Measurements from ENCODE around the gene ACER3.
"Not testable (repeated sequence)": the region's sequence is repeated elsewhere in the genome, so short reads cannot be mapped to it uniquely, and the experiment has no call there.

Gene ACER3

DNA sequence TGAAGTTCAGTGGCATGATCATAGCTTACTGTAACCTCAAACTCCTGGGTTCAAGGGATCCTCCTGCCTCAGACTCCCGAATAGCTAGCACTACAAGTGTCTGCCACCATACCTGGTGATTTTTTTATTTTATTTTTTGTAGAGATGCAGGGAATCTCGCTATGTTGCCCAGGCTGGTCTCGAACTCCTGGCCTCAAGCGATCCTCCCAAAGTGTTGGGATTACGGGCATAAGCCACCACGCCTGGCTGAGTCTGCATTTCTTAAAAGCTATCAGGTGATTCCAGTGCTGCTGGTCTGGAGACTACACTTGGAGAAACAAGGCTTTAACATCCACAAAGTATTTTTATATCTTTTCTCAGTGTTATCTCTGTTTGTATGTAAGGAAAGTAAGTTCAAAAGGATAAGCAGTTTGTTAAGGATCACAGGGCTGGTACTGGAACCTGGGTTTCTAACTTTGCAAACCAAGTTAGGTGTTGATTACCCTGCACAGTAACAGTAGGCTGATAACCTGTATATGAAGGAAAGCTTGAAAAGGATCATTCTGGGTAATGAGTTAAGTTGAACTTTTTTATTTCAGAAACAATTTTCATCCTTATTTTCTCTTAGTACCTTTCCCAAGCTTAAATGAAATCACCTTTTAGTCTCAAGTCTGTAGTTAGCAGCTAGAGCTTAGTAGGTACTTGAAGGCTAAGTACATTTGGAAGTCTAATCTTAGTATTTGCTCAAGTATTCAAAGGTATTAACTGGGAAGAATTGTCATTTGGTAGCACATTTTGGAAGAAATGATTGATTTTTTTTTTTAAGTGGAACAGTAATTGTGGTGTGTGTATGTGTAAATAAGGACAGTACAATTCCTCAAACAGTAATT is 12.5 kb downstream of the ACER3 start:
- DNase-seq (ENCODE audit: low read depth in 2 of 2) = no peak

DNA sequence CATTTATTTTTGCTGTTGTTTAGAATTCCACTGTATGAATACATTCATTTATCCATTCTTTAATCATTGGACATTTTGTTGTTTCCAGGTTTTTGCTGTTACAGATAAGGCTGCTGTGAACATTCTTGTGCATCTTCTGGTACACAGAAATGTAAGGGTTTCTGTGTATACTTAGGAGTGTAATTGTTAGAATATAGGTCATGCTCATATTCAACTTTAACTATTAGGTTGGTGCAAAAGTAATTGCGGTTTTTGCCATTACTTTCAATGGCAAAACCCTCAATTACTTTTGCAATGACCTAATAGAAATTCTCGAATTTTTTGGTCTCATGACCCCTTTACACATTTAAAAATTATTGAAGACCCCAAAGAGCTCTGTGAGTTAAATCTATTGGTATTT is 17.3 kb downstream of the ACER3 start:
- DNase-seq (ENCODE audit: low read depth in 2 of 2) = no peak

DNA sequence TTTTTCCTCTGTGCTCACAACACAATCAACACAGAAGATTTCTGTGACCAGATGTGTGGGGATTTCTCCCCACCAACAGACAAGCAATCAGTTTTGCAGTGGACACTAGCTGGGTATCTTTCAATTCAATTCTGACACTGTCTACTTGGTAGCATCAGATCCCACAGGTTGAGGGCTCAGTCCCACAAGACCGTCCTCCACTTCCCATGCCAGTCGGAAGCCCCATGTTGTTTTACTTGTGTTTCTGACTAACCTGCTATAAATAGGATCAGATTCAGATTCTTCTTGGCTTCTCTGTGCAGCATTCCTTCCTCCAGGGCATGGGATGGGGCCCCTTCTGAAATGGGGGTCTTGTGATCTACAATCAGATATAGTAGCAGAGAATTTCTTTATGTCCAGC is 19.6 kb downstream of the ACER3 start:
- no peak for DNase-seq (ENCODE audit: low read depth in 2 of 2)

DNA sequence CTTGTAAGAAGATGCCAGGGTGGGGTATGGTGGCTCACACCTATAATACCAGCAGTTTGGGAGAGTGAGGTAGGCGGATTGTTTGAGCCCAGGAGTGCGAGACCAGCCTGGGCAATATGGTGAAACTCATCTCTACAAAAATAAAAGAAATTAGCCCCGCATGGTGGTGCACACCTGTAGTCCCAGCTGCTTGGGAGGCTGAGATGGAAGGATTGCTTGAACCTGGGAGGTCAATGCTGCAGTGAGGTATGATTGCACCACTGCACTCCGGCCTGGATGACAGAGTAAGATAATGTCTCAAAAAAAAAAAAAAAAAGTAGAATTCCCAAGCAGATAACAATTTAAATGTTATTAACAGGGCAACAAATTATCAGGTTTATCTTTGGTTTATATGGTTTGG is 20.2 kb downstream of the ACER3 start:
- no peak for DNase-seq (ENCODE audit: low read depth in 2 of 2)

DNA sequence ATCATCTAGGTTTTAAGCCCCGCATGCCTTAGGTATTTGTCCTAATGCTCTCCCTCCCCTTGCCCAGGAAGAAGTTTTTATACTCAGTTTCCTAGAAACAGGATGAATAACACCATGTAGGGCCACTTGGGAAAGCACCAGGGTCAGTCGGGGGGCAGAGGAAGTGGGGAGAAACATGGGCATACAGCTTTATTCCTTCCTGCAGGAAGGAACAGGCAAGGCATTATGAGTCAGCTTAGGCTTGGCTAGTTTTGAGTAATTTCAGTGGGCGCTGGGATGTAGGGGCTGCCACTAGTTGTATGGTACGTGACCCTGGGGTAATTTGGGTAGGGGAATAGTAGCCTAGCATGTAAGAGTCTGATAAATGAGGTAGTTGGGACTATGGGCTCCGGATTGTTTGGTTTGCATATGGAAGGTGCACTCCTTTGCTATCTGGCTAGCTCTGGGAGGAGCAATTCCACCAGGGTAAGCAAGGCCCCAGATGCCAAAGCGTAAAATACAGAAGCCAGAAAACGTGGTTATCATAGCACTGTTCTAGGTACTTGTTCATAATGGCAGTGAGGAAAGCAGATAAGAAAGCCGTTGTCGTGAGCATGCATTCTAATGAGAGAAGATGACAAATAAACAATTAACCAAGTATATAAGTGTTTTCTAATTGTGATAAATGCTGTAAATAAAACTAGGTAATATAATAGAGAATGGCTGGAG is 24.8 kb downstream of the ACER3 start:
- no peak for DNase-seq (ENCODE audit: low read depth in 2 of 2)

DNA sequence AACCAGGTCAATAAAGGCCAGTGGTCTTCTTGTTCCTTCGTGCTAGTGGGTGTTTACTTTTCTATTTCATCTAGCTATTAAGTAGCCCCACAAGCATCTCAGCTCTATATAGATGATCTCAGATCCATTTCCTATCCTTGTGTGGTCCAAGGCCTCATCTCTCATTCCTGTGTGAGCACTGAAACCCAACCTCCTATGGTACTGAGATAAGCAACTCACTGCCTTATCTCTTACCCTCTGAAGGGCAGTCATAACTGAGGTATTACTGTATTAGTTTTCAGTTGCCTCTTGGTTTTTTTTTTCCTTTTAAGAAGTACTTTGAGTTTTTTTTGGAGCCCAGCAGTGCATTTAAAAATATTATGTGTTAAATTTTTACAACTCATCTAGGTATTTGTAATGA is 28.3 kb downstream of the ACER3 start:
- no peak for DNase-seq (ENCODE audit: low read depth in 2 of 2)

DNA sequence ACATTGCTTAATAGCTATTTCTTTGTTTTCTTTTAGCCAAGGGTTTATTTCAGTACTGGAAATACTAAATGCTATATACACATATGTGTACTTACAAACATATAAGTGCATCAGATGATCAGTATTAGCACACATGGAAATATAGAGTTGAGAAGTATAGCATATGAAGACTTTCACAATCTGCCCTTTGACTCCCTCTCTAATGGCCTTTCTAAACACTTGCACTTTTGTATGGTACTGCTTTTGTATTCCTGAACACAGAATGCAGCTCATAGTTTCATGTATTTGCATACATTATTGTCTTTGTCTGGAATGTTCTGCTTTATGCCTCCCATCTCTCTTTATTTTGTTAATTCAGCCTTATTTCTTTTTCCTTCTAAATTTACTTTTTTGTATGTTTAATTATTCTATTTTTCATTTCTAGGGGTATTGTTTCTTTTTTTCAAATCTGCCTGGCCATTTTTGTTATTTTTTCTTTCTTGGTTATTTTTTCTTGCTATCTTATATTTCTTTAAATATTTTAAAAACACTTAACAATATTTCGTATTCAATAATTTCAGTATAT is 28.8 kb downstream of the ACER3 start:
- no peak for DNase-seq (ENCODE audit: low read depth in 2 of 2)

DNA sequence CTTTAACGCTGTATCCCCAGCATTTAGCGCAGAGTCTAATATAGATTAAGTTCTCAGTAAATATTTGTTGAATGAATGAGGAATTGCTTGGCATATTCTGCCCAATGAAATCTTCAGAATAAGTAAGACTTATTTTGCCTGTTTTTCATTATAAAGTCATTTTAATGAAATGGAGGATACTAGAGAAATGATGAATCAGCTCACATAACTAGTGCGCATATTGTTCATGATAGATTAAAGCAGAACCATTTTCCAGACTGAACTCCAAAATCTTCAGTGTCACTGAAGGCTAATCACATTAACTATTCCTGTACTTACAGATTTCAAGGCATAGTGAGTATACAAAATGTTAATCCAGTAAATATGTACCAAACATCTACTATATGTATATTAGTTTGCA is 29.6 kb downstream of the ACER3 start:
- no peak for DNase-seq (ENCODE audit: low read depth in 2 of 2)

DNA sequence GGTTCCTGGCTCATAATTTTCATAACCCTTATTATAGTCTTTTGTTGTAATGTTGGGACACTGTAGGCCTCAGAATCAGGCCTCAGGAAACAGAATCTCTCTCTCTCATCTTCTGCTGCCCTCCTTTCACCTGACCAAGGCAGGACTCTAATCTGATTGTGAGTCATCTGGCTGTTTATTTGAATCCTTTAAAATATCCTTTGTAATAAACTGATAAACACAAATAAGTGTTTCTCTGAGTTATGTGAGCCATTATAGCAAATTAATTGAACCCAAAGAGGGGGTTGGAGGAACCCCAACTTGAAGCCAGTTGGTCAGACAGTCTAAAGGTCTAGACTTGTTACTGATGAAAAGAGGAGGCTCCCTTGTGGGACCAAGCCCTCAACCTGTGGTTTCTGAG is 30.6 kb downstream of the ACER3 start:
- DNase-seq (ENCODE audit: low read depth in 2 of 2) = no peak

DNA sequence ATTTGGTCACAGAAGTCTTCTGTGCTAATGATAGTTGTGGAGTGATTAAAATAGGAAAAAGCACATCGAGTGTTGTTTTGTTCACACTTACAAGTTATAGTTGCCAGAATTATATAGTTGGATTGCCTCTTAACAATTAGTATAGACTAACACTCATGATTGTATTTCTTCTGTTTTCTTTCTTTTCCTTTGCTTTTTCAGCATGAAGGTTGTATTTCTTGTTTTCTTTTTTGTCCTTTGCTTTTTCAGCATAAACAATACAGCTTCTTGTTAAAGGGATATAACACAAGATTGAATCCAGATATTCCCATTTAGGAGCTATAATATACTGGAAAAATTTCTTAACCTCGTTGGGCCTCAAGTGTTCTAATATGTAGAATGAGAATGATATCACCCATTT is 31.1 kb downstream of the ACER3 start:
- DNase-seq (ENCODE audit: low read depth in 2 of 2) = no peak

DNA sequence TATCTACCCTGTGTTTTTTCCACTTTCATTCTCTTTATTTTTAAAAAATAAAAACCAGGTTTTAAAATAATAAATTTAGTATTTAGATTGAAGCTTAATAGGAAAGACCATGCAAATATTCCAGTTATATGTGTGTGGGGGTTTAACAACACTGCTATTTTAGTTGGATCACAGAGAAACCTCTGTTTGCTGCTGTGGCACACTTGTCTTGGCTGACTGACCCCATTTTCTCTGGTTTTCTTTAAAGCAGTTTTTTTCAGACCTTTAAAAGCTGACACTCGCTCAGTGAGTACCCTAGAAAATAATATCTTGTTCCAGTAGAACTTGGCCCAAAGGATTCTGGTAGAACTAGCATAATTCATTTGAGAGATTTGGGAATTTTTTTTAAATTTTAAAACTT is 31.6 kb downstream of the ACER3 start:
- DNase-seq (ENCODE audit: low read depth in 2 of 2) = no peak

DNA sequence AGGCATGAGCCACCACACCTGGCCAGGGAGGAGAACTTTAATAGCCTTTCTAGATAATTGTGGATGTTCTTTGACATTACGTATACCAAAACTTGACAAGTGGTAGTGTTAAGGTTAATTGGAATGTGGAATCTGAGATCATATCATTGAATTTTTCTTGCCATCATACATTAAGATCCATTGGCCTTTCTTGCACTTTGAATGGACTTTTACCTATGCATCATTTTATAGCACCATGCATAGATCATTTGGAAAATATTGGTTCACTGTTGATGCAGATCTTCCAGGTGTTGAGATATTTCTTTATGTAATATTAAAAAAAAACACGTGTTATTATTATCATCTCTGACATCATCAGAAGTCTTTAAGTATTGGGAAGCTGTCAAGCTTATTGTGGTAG is 36.5 kb downstream of the ACER3 start:
- DNase-seq (ENCODE audit: low read depth in 2 of 2) = no peak

DNA sequence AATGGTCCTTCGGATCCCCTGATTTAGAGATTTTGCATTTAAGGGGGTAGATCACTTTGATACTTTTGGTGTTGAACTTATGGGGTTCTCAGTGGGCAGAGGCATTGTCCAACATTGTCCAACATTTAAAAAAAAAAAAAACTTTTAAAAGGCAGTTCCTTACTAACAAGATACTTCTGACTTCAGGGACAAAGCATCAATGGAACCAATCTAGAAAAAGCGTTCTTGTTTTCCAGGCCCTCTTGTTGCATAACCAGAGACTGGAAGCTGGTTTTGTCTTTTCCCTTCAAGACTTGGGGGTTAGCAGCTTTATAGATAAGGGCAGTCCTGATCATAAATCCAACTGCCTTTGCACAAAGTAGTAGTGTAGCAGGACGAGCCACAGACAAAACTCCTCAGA is 40.4 kb downstream of the ACER3 start:
- no peak for DNase-seq (ENCODE audit: low read depth in 2 of 2)

DNA sequence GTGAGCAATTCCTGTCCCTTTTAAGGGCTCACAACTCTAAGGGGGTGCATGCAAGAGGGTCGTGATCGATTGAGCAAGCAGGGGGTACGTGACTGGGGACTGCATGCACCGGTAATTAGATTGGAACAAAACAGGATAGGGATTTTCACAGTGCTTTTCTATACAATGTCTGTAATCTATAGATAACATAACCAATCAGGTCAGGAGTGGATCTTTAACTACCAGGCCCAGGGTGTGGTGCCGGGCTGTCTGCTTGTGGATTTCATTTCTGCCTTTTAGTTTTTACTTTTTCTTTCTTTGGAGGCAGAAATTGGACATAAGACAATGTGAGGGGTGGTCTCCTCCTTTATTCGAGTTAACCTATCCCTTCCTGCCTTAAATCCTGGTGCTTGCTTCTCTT is 40.9 kb downstream of the ACER3 start:
- not testable (repeated sequence) for DNase-seq (ENCODE audit: low read depth in 2 of 2)

DNA sequence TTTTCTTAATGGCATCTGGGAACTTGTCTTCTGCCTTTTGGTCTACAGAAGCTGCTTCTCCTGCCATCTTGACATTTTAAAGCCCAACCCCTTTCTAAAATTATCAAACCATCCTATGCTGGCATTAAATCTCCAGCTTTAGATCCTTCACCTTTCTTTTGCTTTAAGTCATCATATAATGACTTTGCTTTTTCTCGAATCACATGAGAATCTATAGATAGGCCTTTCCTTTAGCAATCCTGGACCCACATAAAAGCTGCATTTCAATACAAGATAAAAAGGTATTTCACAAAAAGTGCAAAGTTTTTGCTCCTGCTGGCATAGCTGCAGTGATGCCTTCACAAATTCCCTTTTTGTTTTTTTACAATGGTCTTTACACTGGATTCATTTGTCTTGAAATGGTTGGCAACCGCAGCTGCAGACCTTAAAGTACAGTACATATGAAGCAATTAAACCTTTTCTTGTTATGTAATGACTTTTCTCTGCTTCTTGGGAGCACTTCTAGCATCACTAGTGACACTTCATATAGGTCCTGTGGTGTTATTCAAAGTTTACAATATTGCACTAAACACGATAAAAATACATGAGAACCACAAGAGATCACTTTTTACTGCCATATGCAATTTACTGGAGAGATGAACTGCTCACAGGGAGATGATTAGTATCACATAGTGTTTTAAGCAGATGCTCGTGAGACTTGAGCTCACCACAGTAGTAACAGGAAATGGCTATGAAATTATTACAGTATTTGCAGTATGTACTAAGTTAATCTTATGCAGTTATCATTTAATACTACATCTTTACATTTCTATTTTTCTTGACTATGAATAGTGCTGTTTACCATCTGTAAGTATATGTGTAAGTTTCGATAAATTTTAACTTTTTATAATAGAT is 41.6 kb downstream of the ACER3 start:
- DNase-seq (ENCODE audit: low read depth in 2 of 2) = no peak

DNA sequence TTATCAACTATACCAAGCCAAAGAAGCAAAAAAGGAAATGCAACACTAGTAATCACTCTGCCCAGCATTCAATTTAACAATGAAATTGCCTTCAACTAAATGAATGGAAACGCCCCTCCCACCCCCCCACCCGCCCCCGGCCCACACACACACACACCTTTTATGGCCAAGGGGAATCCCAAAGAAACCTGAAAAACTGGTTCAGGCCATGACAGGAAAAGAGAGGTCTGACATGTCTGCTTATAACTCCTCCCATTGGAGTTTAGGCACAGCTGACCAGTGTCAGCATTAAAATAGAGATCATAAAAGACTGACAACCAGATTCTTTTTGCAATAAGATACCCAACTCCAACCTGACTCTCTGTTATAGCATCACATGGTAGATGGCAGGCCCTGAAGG is 42.6 kb downstream of the ACER3 start:
- DNase-seq (ENCODE audit: low read depth in 2 of 2) = no peak

DNA sequence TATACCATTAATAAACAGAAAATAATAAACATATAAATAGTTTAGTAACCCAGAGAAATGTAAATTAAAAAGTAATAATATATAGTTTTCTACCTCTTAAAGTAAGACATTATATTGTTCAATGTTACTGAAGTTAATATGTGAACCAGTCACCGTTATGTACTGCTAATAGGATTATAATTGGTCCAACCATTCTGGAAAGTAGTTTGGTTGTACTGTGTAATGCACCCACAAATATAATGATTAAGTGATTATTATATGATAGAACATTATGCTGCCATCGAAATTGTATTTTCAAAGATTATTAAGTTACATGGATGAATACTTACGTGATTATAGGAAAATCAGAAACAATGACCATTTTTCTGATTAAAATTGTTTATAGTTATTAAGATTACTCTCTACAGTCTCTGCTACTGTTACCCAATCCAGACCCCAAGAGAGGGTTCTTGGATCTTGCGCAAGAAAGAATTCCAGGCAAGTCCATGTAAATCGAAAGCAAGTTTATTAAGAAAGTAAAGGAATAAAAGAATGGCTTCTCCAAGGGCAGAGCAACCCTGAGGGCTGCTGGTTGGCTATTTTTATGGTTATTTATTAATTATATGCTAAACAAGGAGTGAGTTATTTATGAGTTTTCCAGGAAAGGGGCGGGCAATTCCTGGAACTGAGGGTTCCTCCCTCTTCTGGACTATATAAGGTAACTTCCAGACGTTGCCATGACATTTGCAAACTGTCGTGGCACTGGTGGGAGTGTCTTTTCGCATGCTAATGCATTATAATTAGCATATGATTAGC is 50.1 kb downstream of the ACER3 start:
- no peak for DNase-seq (ENCODE audit: low read depth in 2 of 2)

DNA sequence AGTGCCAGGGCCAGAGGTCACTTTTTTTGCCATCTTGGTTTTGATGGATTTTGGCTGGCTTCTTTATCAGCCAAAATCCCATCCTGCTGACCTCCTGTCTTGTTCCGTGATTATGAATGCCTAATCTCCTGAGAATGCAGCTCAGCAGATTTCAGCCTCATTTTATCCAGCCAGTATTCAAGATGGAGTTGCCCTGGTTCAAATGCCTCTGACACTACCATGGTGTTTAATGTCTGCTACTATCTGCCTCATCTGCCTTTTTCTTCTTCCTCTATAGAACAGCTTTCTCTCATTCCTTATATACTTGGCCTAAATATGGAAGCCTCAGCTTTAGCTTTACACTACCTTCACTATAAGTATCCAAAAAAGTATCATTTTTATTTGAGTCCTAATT is 50.7 kb downstream of the ACER3 start:
- DNase-seq (ENCODE audit: low read depth in 2 of 2) = no peak

DNA sequence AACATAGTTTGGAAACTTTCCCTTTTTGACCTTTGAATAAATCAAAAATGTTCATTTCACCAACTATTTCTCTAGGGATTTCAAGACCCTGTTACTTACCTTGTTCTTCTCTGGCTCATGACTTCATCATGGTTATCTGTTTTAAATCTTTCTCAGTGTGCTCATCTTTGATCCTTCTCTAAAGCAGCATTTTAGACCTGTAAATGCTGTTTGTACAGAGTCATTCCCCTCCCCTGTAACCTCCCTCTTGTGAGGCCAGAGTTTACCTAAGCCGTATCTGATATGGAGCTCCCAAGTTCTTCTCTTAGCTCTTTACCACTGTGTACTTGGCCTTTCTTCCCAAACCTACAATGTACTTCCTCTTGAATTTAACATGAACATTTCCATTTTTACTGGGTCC is 56.0 kb downstream of the ACER3 start:
- DNase-seq (ENCODE audit: low read depth in 2 of 2) = no peak

DNA sequence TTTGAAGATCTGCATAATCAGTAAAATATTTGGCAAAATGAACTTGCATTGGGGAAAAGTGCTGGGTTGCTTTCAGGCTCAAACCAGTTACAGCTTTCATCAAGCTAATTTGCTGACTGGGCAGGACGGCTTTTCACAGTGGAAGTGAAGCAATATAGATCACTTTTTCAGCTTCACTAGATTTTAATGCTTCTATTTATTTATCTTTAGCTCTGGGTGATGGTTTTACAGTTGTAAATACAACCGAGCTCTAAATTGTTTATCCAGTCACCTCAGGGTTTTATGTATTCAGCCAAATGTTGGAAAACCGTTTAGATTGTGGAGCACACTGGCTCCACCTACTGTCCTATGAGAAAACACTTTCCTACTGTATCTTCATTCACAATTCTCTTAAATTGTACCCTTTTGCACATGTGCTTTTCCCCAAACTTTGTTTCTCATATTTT is 58.2 kb downstream of the ACER3 start:
- no peak for DNase-seq (ENCODE audit: low read depth in 2 of 2)

DNA sequence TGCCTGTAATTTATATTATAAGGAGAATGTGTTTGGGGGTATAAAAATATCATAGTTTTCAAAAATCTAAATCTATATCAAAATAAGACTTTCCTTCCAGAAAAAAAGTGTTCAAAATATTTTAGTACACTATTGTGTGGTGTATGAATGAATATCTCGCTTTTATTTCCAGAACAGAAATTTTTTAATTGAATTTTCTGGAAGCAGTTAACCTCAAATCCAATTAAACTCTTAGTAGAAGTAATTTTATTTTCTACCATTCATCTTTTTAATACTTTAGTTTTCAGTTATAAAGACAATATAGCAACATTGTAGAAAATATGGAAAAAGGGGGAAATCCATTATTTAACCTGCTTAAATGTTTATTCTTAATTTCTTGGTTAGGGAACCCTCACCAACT is 58.7 kb downstream of the ACER3 start:
- DNase-seq (ENCODE audit: low read depth in 2 of 2) = no peak

Data from stimulated activated CD4-positive, alpha-beta T cell treated with anti-CD3 and anti-CD28 coated beads, Interleukin-1b, Interleukin-23, amount 100 ng/mL, for 1 hour (primary cell).